NCI-H2196 (cell line): ENCODE measurements around the gene DPH3.

Source experiments
- DNase-seq: peaks from one replicate; lab custom pipeline; 2025; ENCODE audit not compliant: unreplicated experiment; lab: John Stamatoyannopoulos, UW

The DPH3 gene

GRCh38 chr3:16257309-16257708 is 7.4 kb downstream of the DPH3 start:
- DNase-seq: no peak

GRCh38 chr3:16255726-16256125 is 9.0 kb downstream of the DPH3 start:
- no peak for DNase-seq

DNA sequence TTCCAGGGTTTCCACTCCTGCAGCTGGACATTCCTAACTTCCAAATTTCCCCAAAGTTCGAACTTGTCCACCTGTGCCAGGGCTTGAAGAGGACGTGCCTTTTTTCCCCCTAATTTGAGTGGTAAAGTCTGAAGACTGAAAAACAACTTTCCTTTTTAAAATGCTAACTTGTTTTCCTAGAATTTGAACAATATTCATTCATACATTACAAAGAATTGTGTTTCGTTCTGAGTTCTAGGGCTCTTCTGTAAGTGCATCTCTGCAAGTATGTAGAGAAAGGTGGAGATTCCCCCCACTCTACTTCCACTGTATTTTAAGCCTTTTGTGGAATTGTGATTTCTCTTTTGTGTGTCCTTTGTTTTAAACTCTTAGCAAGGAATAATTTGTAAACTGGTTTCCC is 9.4 kb downstream of the DPH3 start:
- DNase-seq: no peak

DNA sequence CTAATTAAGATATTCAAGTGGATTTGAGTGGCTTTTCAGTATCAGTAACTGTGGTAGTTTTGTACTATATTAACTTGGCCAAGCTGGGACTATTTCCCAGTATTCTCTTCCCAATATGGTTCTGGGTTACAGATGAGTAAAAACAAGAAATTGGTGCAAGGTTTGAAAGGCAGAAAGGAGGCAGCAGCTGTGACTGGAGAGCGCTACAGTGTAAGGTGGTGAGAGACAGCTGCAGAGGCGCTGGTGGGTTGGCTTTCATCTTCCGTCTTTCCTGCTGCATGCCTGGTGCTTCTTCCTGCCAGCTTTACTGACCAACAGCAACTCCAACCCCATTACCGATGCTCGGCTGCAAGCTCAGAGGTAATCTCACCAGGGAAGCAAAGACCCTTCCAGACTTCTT is 9.8 kb downstream of the DPH3 start:
- DNase-seq: no peak

DNA sequence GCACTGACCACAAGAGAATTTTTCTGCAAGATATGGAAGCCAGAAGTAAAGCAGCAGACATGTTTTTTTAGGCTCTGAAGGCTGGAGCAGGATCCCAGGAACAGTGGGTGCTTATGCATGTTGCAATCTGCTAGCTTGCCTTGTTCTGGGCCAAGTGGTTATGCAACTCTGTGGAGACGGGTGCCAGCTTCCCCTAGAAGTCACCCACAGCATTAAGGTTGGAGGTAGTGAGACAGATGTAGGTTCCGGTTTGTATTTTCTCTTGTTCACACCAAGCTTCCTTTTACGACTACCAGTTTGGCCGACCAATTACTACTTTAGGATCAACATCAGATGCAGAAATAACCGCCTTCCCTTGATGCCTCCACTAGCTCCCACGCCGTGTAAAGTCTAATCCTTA is 11.1 kb downstream of the DPH3 start:
- DNase-seq: no peak

DNA sequence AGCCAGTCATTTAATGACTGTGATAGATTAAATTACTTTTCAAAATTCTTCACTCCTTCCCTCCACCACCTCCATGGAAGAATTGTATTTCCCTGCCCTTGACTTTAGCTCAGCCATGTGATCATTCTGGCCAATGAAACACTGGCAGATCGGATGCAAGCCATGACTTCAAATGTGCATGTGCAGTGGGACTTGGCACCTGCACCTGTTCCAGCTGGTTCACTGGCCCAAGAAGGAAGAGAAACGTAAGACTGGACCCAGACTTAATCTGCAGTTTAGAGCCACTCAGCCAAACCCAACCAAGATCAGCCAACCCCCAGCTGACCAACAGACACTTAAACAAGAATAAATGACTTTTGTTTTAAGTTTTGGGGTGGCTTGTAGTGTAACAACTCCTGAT is 11.8 kb downstream of the DPH3 start:
- no peak for DNase-seq

DNA sequence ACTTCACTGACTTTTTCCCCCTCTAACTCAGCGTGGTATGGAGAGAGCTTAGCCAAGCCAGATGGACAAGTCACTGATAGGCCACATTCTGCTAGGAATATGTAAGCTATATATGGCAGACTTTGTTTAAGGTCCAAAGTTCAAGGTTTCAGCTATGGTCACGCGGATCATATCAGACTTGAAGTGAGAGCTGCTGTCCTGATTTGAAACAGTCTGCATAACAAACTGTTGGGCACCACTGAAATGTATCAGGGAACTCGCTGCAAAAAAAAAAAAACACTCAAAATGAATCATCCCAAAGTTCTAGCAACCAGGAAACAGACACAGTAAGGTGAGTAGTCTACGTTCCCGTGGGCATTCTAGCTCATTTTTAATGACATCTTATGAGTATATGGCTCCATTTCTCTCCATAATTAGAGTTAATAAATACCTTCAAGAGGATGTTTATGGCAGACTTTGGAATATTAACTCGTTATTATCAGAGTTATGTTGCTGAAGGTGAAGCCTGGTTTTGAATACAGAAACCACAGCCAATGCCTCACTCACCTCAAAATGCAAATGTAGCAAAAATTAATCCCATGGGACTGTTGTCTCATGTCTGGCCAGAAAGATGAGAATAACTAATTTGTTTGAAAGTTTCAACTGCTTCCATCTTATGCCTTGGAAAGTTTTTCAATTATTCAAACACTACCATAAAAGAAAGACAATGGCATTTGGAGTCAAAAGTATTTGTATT is 12.3 kb downstream of the DPH3 start:
- DNase-seq: no peak

- DNase-seq: no peak
Observed at GRCh38 chr3:16251316-16252085, 13.2 kb downstream of the DPH3 start.

- no peak for DNase-seq
Observed at GRCh38 chr3:16249886-16250285, 14.9 kb downstream of the DPH3 start.

DNA sequence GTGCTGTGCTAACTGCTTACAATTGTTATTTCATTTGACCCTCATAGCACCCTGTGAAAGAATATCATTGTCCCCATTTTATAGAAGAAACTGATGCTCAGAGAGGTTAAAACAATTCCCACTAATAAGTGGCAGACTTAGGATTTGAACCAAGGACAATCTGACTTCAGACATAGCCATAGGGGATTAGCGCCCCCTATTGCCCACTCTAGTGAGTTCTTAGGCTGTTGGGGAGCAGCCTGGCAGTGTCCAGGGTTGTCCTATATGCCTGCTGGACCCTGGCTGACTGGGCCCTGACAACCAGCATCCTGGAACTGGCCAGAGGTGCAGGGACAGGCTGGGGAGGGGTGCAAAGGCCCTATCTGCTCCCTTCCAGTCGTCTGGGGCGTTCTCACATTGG is 15.4 kb downstream of the DPH3 start:
- DNase-seq: no peak

- DNase-seq: no peak
Observed at GRCh38 chr3:16248556-16248955, 16.2 kb downstream of the DPH3 start.

GRCh38 chr3:16247282-16248061 is 17.3 kb downstream of the DPH3 start:
- DNase-seq: peak; percentile 68

DNA sequence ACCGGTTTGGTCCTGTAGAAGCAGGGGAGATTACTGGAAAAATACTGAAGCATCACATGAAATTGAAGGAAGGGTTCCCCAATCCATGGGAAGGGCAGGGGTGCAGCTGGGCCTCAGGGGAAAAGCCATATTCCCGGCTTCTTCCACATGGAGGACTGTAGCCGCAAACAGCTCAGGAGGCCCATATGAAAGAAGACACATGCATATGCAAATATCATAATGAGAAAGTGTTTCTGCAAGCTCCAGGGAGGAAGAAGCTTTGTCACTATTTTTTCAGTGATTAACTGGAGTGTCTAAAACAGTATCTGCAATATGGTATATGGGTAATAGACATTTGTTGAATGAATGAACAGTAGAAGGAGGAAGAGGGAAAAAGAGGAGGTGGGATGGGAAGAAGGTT is 19.1 kb downstream of the DPH3 start:
- no peak for DNase-seq

DNA sequence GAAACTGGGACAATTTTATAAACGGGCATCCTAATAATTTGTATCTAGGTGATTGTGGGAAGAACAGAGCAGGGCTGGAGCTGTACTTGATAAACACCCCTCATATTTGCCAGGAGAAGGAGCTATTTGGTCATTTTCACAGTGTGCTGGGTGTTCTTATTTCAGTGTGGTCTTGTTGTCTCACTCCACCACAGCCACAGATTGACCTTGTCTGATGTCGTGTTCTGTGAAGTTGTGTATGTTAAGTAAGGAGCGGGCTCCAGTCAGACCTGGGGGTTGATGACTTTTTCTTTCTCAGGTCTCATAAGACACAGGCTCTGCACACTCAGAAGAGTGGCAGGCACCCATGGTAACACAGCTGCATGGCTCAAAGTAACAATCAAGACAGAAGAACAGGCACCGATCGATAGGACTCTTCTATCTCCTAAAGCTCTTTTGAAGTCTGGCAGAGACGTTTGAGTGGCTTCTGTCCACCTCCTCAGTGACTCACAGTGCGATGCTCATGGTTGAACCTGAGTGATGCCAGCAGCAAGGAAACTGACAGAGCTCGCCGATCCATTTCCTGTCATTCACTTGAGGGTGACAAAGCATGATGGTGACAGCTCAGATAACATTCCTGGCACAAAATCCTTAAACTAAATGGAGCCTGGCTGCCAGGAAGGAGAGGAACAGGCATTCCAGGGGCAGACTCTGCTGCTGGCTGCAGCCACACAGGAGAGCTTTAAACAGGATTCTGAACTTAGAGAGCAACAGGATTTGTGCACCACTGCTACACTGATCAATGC is 20.8 kb downstream of the DPH3 start:
- DNase-seq: no peak

DNA sequence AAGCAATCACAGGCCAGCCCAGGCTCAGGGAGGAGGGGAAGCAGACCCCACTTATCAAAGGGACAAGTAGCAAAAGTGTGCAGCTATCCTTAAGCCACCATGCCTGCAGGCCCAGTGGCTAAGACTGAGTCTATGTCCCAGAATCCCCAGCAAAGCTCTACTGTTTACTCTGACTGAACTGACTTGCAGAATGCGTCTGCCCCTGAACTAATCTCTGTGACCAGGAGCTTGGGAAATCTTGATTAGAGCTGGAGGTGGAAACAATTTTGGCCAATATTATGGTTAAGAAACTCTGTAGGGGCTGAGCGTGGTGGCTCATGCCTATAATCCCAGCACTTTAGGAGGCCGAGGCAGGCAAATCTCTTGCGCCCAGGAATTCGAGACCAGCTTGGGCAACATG is 22.6 kb downstream of the DPH3 start:
- DNase-seq: no peak

DNA sequence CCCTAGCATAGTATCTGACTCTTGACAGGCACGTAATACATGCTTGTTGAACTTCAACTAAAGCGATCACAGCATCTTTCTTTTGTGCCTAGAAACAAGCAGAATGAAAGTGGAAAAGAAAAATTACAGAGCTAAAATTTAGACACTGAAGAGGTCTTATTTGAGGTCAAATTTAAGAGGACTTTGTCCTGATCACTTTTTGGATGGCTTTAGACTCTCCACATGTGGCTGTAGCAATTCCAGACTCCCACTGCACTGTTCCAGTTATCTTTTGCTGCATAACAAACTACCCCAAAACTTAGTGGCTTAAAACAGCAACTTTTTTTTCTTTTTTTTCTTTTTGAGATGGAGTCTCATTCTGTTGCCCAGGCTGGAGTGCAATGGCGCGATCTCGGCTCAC is 23.5 kb downstream of the DPH3 start:
- DNase-seq: no peak

DNA sequence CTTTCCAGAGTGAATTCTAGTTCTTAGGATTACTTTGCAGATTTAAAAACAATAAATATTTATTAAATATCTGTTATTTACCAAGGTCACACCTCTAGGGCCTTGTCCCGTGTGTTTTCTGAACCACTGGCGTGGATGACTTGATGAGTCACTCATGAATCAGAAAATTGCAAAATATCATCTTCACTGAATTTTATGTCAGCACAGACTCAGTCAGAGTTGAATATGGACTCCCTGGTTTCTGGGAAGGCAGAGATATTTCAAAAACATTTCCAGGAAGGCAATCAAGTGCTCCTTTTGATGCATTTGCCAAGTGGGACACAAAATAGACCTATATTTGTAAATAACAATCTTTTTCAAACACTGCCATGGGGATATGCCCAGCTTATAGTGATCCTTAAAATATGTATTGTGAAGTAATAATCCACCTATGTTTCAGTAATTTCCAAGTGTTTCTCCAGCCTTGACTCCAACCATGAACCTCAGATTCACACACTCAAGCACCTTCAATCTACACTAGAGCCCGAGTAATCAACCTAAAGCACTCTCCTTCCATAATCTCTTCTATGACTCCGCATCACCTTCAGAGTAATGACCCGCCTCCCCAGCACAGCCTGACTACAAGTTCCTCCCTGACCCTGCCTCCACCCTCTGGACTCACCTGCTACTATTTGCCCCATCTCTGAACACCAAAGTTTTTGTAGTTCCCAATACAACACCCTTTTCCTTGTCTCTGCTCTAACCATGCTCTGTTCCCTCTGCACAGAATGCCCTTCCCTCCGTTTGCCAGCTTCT is 24.3 kb downstream of the DPH3 start:
- DNase-seq: no peak

DNA sequence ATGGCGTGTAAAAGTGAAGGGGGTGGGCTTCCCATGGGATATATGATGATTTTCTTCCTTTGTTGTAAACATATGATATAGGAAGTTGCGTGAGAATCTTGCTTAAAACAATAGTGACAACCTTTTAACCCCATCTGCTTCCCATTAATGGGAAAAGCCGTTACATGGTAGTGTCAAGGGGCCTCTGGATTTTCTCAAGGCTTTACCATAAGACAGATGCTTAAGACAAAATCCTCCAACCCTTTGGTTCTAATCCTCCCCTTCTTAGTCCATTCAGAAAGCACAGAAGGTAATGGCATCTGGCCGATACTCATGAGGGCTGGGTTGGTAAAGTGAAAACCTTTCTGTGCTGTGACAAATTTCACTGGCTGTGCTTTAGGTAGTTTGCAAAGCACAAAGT is 25.0 kb downstream of the DPH3 start:
- DNase-seq: no peak

GRCh38 chr3:16239086-16239770 is 25.5 kb downstream of the DPH3 start:
- DNase-seq: no peak
